C4-2B (cell line): Measurements from ENCODE around the gene CNPY3.
"Not testable (repeated sequence)": the region's sequence is repeated elsewhere in the genome, so short reads cannot be mapped to it uniquely, and the experiment has no call there.

Experiments
- H3K27ac ChIP-seq: fragments of 450-650 bp; 2 replicates; pipeline ENCODE4 v1.5.1; 2017
- ZFX ChIP-seq: fragments of 450-650 bp; IDR thresholded peaks from 2 replicates; pipeline ENCODE4 v1.6.1; 2017
- TF ChIP-seq, protein P1 (sequence below): fragments of 450-650 bp; conservative IDR thresholded peaks from 2 replicates; pipeline ENCODE4 v1.5.1; 2017; ENCODE audit warnings: mild to moderate bottlenecking

Gene CNPY3

DNA sequence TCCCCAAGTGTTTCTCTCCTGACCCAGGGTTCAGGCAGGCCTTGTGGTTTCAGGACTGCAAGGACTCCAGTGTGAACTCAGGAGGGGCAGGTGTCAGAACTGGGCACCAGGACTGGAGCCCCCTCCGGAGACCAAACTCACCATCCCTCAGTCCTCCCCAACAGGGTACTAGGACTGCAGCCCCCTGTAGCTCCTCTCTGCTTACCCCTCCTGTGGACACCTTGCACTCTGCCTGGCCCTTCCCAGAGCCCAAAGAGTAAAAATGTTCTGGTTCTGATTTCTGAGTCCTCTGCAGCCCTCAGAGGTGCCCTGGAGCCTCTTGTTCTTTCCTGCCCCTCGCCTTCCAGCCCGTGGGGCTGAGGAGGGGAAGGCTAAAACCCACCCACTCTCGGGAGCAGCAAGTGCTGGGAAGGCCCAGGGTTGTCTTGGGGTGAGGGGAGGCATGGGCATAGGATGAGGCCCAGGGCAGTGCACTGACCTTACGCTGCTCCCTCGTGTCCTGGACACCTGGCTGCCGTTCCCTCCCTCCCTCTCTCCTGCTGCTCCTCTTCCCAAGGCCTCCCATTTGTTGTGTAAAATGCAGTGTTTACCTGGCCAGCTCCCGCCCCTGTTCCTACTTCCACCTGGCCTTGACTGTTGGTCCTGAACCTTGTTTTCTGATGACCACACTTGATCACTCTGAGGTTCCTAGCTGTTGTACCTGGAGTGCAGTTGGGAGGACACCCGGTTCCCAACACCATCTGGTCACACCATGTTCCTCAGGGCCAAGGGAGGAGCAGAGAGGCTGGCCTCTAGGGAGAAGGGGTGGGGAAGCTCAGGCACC, 9.9 kb downstream of the CNPY3 start:
- peak overlapping the region; percentile 51 for H3K27ac ChIP-seq
- no peak for TF ChIP-seq ZFX

DNA sequence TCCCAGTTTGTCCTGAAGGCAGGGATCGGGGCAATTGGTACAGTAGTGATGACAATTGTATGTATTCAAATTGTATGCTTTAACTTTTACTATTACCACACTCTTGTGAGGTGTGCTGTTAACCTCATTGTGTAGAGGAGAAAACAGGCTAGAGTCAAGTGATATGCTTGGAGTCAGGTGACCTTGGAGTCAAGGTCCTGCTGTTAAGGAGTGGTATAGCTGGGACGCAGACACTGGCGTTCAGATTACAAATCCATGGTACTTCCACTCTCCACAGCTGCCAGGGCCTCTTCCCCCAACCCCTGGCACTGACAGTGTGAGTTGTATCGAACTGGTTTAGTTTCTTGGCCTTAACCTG, 10.5 kb downstream of the CNPY3 start:
- TF ChIP-seq, protein P1, sequence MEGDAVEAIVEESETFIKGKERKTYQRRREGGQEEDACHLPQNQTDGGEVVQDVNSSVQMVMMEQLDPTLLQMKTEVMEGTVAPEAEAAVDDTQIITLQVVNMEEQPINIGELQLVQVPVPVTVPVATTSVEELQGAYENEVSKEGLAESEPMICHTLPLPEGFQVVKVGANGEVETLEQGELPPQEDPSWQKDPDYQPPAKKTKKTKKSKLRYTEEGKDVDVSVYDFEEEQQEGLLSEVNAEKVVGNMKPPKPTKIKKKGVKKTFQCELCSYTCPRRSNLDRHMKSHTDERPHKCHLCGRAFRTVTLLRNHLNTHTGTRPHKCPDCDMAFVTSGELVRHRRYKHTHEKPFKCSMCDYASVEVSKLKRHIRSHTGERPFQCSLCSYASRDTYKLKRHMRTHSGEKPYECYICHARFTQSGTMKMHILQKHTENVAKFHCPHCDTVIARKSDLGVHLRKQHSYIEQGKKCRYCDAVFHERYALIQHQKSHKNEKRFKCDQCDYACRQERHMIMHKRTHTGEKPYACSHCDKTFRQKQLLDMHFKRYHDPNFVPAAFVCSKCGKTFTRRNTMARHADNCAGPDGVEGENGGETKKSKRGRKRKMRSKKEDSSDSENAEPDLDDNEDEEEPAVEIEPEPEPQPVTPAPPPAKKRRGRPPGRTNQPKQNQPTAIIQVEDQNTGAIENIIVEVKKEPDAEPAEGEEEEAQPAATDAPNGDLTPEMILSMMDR: no peak
- TF ChIP-seq ZFX: no peak
- H3K27ac ChIP-seq: peak overlapping the region; percentile 51

DNA sequence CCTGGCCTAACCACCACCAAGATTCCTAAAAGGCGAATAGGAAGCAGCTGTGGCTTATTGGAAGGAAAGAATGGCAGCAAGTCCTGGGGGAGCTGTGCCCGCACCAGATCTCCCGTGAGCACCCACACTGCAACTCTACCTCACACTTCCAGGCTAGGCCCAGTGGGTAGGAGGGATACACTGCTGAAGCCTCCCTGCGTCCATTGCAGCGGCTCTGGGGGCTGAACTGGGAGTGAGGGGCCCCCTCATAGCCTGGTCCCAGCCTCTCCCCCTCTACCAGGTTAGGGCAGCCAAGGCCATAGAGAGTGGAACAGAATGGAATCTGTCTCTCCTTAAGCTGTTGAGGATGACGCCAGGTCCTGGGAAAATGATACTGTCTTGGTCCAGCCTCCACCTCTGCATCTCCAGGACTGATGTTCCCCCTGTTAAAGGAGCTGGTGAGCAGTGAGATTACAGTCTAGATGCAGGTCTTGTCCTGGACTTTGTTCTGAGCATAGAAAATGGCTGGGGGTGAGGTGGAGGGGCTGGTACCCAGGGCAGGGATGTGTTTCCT, 11.3 kb downstream of the CNPY3 start:
- TF ChIP-seq, protein P1: no peak
- TF ChIP-seq ZFX: no peak
- H3K27ac ChIP-seq: no peak overlapping the region; the same call in 1 of the 2 replicates

DNA sequence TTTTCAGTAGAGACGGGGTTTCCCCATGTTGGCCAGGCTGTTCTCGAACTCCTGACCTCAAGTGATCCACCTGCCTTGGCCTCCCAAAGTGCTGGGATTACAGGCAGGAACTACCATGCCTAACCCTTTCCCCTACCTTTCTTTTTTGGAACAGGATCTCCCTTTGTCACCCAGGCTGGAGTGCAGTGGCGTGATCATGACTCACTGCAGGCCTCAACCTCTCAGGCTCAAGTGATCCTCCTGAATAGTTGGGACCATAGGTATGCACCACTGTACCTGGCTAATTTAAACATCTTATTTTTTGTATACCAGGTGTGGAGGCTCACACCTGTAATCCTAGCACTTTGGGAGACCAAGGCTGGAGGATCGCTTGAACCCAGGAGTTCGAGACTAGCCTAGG, 12.1 kb downstream of the CNPY3 start:
- H3K27ac ChIP-seq: not testable (repeated sequence)

DNA sequence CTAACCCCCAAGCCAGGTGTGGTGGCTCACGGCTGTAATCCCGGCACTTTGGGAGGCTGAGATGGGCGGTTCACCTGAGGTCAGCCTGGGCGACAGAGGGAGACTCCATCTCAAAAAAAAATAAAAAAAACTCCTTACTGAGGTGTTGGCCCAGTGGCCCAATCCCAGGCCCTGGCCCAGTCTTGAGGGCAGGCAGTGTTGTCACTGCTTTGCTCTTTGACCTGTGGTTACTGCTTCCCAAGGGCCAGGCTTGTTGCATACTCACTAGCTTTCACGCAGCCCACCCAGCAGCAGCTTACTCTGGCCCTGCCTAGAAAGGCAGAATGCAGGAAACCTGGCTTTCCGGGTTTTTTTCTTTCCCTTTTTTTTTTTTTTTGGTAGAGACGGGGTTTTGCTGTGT, 13.2 kb downstream of the CNPY3 start:
- no peak overlapping the region for H3K27ac ChIP-seq
- TF ChIP-seq ZFX: no peak
- TF ChIP-seq, protein P1: no peak

DNA sequence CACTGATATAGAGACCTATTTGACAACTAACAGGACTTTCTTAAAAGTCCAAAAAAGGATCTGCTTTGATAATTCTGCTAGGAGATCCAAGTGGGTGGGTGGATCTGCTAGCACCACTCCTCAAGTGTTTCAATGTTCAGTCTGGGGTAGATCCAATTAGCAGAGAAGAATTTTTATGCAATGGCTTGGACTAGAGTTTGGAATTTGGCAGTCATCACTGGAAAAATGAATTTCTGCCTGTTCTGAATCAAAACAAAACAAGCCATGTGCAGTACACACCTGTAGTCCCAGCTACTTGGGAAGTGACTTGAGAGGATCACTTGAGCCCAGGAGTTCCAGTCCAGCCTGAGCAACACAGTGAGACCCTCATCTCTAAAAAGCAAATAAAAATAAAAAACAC, 18.7 kb downstream of the CNPY3 start:
- H3K27ac ChIP-seq: no peak overlapping the region
- TF ChIP-seq, protein P1: no peak
- TF ChIP-seq ZFX: no peak

DNA sequence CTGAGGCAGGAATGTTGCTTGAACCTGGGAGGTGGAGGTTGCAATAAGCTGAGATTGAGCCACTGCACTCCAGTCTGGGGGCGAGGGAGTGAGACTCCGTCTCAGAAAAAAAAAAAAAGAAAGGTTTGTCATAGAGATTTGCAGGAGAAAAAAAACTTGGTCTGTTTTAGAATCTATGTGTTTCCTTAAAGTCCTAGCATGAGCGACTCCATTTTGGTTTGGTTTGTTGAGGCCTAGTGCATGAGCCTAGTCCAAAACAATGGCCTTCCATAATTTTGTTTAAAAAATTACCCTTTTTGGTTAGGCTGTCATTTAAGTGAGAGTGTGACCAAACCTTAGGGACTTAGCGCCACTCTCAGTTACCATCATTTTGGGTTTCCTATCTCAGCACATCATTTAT, 23.1 kb downstream of the CNPY3 start:
- no peak overlapping the region for H3K27ac ChIP-seq
- TF ChIP-seq ZFX: no peak

DNA sequence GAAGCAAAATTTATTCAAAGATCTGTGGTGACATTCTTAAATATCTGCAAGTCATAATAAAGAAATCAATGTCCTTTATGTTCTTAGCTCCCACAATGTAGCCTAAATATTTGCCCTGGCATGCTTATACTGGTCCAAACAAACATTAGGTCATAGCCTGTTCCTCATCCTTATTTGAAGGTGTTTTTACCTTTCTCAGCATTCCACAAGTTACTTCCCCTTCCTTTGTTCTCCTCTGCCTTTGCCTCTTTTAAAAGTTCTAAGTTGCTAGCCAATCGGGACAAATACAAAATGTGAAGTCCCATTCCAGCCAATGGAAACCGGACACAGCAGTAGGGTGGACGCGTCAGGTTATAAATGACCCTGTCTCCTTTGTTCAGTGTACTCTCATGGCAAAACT, 25.1 kb downstream of the CNPY3 start:
- H3K27ac ChIP-seq: peak overlapping the region; percentile 88

DNA sequence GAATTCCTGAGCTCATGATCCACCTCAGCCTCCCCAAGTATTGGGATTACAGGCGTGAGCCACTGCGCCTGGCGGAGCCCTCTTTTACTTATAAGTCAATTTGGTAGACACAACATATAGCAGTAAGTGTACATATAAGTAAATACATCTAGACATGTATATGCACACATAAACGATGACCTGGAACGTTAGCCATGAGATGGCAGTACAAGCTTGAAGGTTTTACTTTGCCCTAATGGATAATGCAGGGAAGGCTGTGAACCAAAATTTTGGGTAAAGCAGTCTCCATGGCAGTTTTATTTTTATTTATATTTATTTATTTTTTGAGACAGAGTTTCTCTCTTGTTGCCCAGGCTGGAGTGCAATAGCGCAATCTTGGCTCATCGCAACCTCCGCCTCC, 28.8 kb downstream of the CNPY3 start:
- no peak overlapping the region for H3K27ac ChIP-seq
- TF ChIP-seq, protein P1: no peak
- TF ChIP-seq ZFX: no peak

DNA sequence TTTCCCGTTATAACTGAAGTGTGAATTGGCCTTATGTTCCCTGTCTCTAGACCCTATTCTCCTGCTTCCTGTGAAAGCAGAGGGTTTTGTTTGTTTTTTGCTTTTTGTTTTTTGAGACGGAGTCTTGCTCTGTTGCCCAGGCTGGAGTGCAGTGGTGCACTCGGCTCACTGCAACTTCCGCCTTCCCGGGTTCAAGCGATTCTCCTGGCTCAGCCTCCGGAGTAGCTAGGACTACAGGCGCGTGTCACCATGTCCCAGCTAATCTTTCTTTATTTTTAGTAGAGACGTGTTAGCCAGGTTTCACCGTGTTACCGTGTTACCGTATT, 30.6 kb downstream of the CNPY3 start:
- TF ChIP-seq, protein P1: no peak
- no peak for TF ChIP-seq ZFX
- H3K27ac ChIP-seq: peak overlapping the region; percentile 80
